T-helper 1 cell (primary cell): ENCODE results near the gene HSFX1.
A peak's percentile ranks its signal among the peaks of the same experiment; 100 is the strongest.

Experiments used
- DNase-seq, 5 donors: peaks; one replicate each; pipeline ENCODE4 v3.0.0-alpha.2; 2012 to 2020

HSFX1 gene

GRCh38 chrX:149807747-149808458, 34.0 kb downstream of the HSFX1 start:
- DNase-seq: no peak

GRCh38 chrX:149818652-149819051, 44.8 kb downstream of the HSFX1 start:
- DNase-seq: no peak

GRCh38 chrX:149819371-149819770, 45.5 kb downstream of the HSFX1 start:
- no peak for DNase-seq

GRCh38 chrX:149825424-149825823, 51.6 kb downstream of the HSFX1 start:
- peak in 2 of 5 donors; percentile 5 to 40 for DNase-seq
